Duodenal mucosa (tissue), 2 donors: ENCODE results near the gene PRICKLE1.

Source experiments
- H3K27ac ChIP-seq: one replicate; pipeline ENCODE4 v1.7.0; 2013; ENCODE audit warnings: low read depth, low read length
- H3K27me3 ChIP-seq, 2 donors: one replicate each; pipeline ENCODE4 v1.7.0; 2013; ENCODE audit warnings: low read length in 2 of 2, control low read depth in 1 of 2; ENCODE audit not compliant: insufficient read depth in 2 of 2, control insufficient read depth in 1 of 2
- H3K36me3 ChIP-seq, 2 donors: one replicate each; pipeline ENCODE4 v1.7.0; 2013; ENCODE audit warnings: low read length in 2 of 2, control low read depth in 1 of 2; ENCODE audit not compliant: insufficient read depth in 2 of 2, control insufficient read depth in 1 of 2
- H3K4me1 ChIP-seq, 2 donors: one replicate each; pipeline ENCODE4 v1.7.0; 2013; ENCODE audit warnings: low read length in 2 of 2, control low read depth in 1 of 2; ENCODE audit not compliant: insufficient read depth in 2 of 2, control insufficient read depth in 1 of 2
- H3K4me3 ChIP-seq, 2 donors: one replicate each; pipeline ENCODE4 v1.7.0; 2013; ENCODE audit warnings: low read length in 2 of 2, low read depth in 1 of 2
- H3K9ac ChIP-seq, 2 donors: one replicate each; pipeline ENCODE4 v1.7.0; 2013; ENCODE audit warnings: low read length in 2 of 2, low read depth in 1 of 2
- H3K9me3 ChIP-seq, 2 donors: one replicate each; pipeline ENCODE4 v1.7.0; 2013; ENCODE audit warnings: low read length in 2 of 2, control low read depth in 1 of 2; ENCODE audit not compliant: control insufficient read depth in 1 of 2

The PRICKLE1 gene

GRCh38 chr12:42615006-42615405, 25.5 kb upstream of the PRICKLE1 start:
- no peaks in the 10 kb centered on the region for H3K36me3 ChIP-seq
- peaks cover 6 to 8% of the 10 kb centered on the region in 2 donors for H3K9me3 ChIP-seq
- H3K4me1 ChIP-seq = no peaks in the 10 kb centered on the region
- H3K4me3 ChIP-seq = no peak overlapping the region
- no peaks in the 10 kb centered on the region for H3K27me3 ChIP-seq
- no peak overlapping the region for H3K27ac ChIP-seq
- H3K9ac ChIP-seq = no peak overlapping the region

GRCh38 chr12:42612231-42612613, 22.7 kb upstream of the PRICKLE1 start:
- no peak overlapping the region for H3K27ac ChIP-seq
- peaks cover 0 to under 1% of the 10 kb centered on the region in 2 donors for H3K9me3 ChIP-seq
- no peaks in the 10 kb centered on the region for H3K4me1 ChIP-seq
- no peaks in the 10 kb centered on the region for H3K27me3 ChIP-seq
- no peak overlapping the region for H3K9ac ChIP-seq
- no peaks in the 10 kb centered on the region for H3K36me3 ChIP-seq
- no peak overlapping the region for H3K4me3 ChIP-seq

- H3K4me3 ChIP-seq = no peak overlapping the region
- no peak overlapping the region for H3K27ac ChIP-seq
- no peak overlapping the region for H3K9ac ChIP-seq
- no peaks in the 10 kb centered on the region for H3K4me1 ChIP-seq
- no peaks in the 10 kb centered on the region for H3K36me3 ChIP-seq
- no peaks in the 10 kb centered on the region for H3K27me3 ChIP-seq
- H3K9me3 ChIP-seq = no peaks in the 10 kb centered on the region
Measured at GRCh38 chr12:42611571-42612230, 22.2 kb upstream of the PRICKLE1 start.

- Histone ChIP-seq H3K27me3 (no peaks in the 10 kb centered on the region), H3K4me3 (no peak overlapping the region), H3K36me3 (no peaks in the 10 kb centered on the region), H3K4me1 (no peaks in the 10 kb centered on the region), H3K9ac (no peak overlapping the region), H3K27ac (no peak overlapping the region), H3K9me3 (no peaks in the 10 kb centered on the region)
Measured at GRCh38 chr12:42609605-42610004, 20.1 kb upstream of the PRICKLE1 start.

GRCh38 chr12:42608196-42608825, 18.8 kb upstream of the PRICKLE1 start:
- H3K4me3 ChIP-seq = no peak overlapping the region
- H3K9me3 ChIP-seq = no peaks in the 10 kb centered on the region
- no peaks in the 10 kb centered on the region for H3K36me3 ChIP-seq
- no peak overlapping the region for H3K9ac ChIP-seq
- H3K4me1 ChIP-seq = no peaks in the 10 kb centered on the region
- H3K27me3 ChIP-seq = no peaks in the 10 kb centered on the region
- H3K27ac ChIP-seq = no peak overlapping the region

GRCh38 chr12:42607584-42608058, 18.1 kb upstream of the PRICKLE1 start:
- Histone ChIP-seq H3K36me3 (no peaks in the 10 kb centered on the region), H3K27ac (no peak overlapping the region), H3K9ac (no peak overlapping the region), H3K4me3 (no peak overlapping the region), H3K4me1 (no peaks in the 10 kb centered on the region), H3K9me3 (no peaks in the 10 kb centered on the region), H3K27me3 (no peaks in the 10 kb centered on the region)

- H3K27me3 ChIP-seq = no peaks in the 10 kb centered on the region
- no peak overlapping the region for H3K4me3 ChIP-seq
- no peaks in the 10 kb centered on the region for H3K4me1 ChIP-seq
- H3K36me3 ChIP-seq = no peaks in the 10 kb centered on the region
- H3K27ac ChIP-seq = no peak overlapping the region
- no peaks in the 10 kb centered on the region for H3K9me3 ChIP-seq
- no peak overlapping the region for H3K9ac ChIP-seq
Measured at GRCh38 chr12:42606471-42606870, 16.9 kb upstream of the PRICKLE1 start.

- Histone ChIP-seq H3K9me3 (no peaks in the 10 kb centered on the region), H3K36me3 (no peaks in the 10 kb centered on the region), H3K9ac (no peak overlapping the region), H3K4me3 (no peak overlapping the region), H3K27ac (no peak overlapping the region), H3K4me1 (no peaks in the 10 kb centered on the region), H3K27me3 (no peaks in the 10 kb centered on the region)
Measured at GRCh38 chr12:42605685-42606084, 16.1 kb upstream of the PRICKLE1 start.

- no peak overlapping the region for H3K4me3 ChIP-seq
- no peaks in the 10 kb centered on the region for H3K36me3 ChIP-seq
- no peak overlapping the region for H3K9ac ChIP-seq
- no peaks in the 10 kb centered on the region for H3K27me3 ChIP-seq
- H3K9me3 ChIP-seq = no peaks in the 10 kb centered on the region
- no peak overlapping the region for H3K27ac ChIP-seq
- no peaks in the 10 kb centered on the region for H3K4me1 ChIP-seq
Measured at GRCh38 chr12:42603246-42603990, 13.9 kb upstream of the PRICKLE1 start.

- Histone ChIP-seq H3K9ac (no peak overlapping the region), H3K9me3 (no peaks in the 10 kb centered on the region), H3K27me3 (peaks cover 9 to 14% of the 10 kb centered on the region in 2 donors), H3K27ac (no peak overlapping the region), H3K4me3 (no peak overlapping the region), H3K4me1 (peaks cover 0 to 7% of the 10 kb centered on the region in 2 donors), H3K36me3 (no peaks in the 10 kb centered on the region)
Measured at GRCh38 chr12:42593874-42594273, 4.3 kb upstream of the PRICKLE1 start.
